ENCODE data around the gene ZNF497.
A peak's percentile ranks its signal among the peaks of the same experiment; 100 is the strongest.

The ZNF497 gene

DNA sequence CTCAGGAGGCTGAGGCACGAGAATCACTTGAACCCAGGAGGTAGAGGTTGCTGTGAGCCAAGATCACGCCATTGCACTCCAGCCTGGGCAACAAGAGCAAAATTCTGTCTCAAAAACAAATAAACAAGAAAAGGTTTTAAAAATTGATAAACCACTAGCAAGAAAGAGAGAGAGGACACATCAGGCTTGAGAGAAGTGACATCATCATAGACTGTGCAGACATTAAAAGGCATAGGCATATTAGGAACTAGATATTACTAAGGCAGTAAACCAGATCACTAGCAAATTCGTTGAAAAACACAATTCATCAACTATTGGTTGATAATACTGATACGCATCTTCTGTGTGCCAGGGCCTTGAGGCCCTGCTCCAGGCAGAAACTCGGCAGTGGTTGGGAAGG, 17.0 kb downstream of the ZNF497 start:
- TF ChIP-seq CTCF (conservative IDR thresholded peaks at IDR 0.05): no peak
- H3K27ac ChIP-seq: no peak overlapping the region

DNA sequence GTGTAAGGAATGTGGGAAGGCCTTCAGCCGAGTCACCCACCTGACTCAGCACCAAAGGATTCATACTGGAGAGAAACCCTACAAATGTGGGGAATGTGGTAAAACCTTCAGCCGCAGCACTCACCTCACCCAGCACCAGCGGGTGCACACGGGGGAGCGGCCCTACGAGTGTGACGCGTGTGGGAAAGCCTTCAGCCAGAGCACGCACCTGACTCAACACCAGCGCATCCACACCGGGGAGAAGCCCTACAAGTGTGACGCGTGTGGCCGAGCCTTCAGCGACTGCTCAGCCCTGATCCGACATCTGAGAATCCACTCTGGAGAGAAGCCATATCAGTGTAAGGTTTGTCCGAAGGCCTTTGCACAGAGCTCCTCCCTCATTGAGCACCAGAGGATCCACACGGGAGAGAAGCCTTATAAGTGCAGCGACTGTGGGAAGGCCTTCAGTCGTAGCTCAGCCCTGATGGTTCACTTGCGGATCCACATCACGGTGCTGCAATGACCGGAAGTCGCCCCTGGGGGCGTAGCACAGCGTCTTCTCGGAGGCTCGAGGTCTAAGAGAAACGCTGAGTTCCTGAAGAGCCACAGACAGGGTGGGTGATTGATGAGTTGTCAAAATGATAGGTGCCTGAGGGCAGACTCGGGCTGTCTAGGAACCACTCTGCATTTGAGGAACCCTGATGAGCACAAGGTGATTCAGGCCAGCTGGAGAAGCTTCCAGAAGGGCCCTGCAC, 23.6 kb downstream of the ZNF497 start:
- peak; percentile 19; the same call in 1 of the 2 replicates for TF ChIP-seq CTCF (conservative IDR thresholded peaks at IDR 0.05)
- no peak overlapping the region for H3K27ac ChIP-seq

DNA sequence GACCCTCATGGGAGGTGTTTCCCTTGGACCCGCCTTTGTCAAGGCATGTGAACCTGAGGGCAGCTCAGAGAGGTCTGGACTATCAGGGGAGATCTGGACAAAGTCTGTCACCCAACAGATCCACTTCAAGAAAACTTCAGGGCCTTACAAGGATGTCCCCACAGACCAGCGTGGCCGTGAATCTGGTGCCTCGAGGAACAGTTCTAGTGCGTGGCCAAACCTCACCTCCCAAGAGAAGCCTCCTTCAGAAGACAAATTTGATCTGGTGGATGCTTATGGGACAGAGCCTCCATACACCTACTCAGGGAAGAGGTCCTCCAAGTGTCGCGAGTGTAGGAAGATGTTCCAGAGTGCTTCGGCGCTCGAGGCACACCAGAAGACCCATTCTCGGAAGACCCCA, 24.2 kb downstream of the ZNF497 start:
- TF ChIP-seq CTCF (conservative IDR thresholded peaks at IDR 0.05): no peak
- H3K27ac ChIP-seq: no peak overlapping the region

- H3K27ac ChIP-seq: no peak overlapping the region
- no peak for TF ChIP-seq CTCF (conservative IDR thresholded peaks at IDR 0.05)
These were observed 25.7 kb downstream of the ZNF497 start for GRCh38 chr19:58336820-58337219.

- no peak for TF ChIP-seq CTCF (conservative IDR thresholded peaks at IDR 0.05)
- no peak overlapping the region for H3K27ac ChIP-seq
These were observed 26.3 kb downstream of the ZNF497 start for GRCh38 chr19:58336216-58336615.

GRCh38 chr19:58335630-58336029, 26.9 kb downstream of the ZNF497 start:
- no peak overlapping the region for H3K27ac ChIP-seq
- no peak for TF ChIP-seq CTCF (conservative IDR thresholded peaks at IDR 0.05)

DNA sequence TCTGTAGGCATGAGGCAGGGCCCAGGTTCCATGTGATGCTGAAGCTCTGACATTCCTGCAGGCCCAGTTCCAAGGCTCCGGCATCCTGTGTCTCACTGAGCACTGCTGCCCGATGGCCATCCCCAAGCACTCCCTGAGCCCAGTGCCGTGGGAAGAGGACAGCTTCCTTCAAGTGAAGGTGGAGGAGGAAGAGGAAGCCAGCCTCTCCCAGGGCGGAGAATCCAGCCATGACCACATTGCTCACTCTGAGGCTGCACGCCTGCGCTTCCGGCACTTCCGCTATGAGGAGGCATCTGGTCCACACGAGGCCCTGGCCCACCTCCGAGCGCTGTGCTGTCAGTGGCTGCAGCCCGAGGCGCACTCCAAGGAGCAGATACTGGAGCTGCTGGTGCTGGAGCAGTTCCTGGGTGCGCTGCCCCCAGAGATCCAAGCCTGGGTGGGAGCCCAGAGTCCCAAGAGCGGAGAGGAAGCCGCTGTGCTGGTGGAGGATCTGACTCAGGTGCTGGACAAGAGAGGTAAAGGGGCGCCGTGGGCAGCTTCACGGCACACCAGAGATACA, 27.8 kb downstream of the ZNF497 start:
- TF ChIP-seq CTCF (conservative IDR thresholded peaks at IDR 0.05): no peak

More for the DNA sequence above, 27.8 kb downstream of the ZNF497 start:
- H3K27ac ChIP-seq: no peak overlapping the region
